ENCODE results near the gene ST3GAL2. TPM values are rescaled to one million over a fixed set of nuclear protein-coding genes. Genes with fewer than 3 reads are reported as not detected.
"Not testable (repeated sequence)": the region's sequence is repeated elsewhere in the genome, so short reads cannot be mapped to it uniquely, and the experiment has no call there.

Gene ST3GAL2
- total RNA-seq, 2 experiments from 2014 or later: 44.6 to 61.0 TPM

GRCh38 chr16:70342016-70342415 is 96.9 kb downstream of the ST3GAL2 start:
- ChIA-PET POLR2A (no interaction called here), CTCF (ENCODE audit: unreplicated experiment) (no interaction called here)
- Histone ChIP-seq H3K9me3 (ENCODE audit: low read length) (no peaks in the 10 kb centered on the region), H3K27ac (ENCODE audit: low read depth, low read length, poor library complexity, severe bottlenecking) (no peak overlapping the region), H3K4me2 (ENCODE audit: low read length) (no peak overlapping the region), H2AFZ (ENCODE audit: low read length) (no peak overlapping the region), H3K9me2 (ENCODE audit: insufficient read depth, low read length) (no peaks in the 10 kb centered on the region), H4K20me1 (ENCODE audit: insufficient read depth, low read length) (no peaks in the 10 kb centered on the region), H3K79me2 (ENCODE audit: insufficient read depth, low read depth, low read length) (peaks cover 13% of the 10 kb centered on the region), H3K4me3 (ENCODE audit: low read depth, low read length, poor library complexity, severe bottlenecking) (no peak overlapping the region), H3K4me1 (ENCODE audit: insufficient read depth, low read length, poor library complexity, severe bottlenecking) (peaks cover 14% of the 10 kb centered on the region), H3K36me3 (ENCODE audit: insufficient read depth, low read length) (no peaks in the 10 kb centered on the region)
- intact Hi-C loops (cut with micrococcal nuclease; ENCODE audit: unreplicated experiment): no loop called here
- TF ChIP-seq EZH2phosphoT487 (IDR thresholded peaks at IDR 0.05; ENCODE audit: borderline replicate concordance, low read depth, low read length) (no peak), CTCF (conservative IDR thresholded peaks at IDR 0.05; ENCODE audit: low read length) (no peak)
- BruUV-seq (replicated peaks): no TSS peak
- no peak for DNase-seq (ENCODE audit: low spot score)

GRCh38 chr16:70341600-70341999 is 97.3 kb downstream of the ST3GAL2 start:
- H3K9me2 ChIP-seq (ENCODE audit: insufficient read depth, low read length): no peaks in the 10 kb centered on the region
- no peak overlapping the region for H2AFZ ChIP-seq (ENCODE audit: low read length)
- no peaks in the 10 kb centered on the region for H3K9me3 ChIP-seq (ENCODE audit: low read length)
- no peak for TF ChIP-seq EZH2phosphoT487 (IDR thresholded peaks at IDR 0.05; ENCODE audit: borderline replicate concordance, low read depth, low read length)
- no peak for TF ChIP-seq CTCF (conservative IDR thresholded peaks at IDR 0.05; ENCODE audit: low read length)
- POLR2A ChIA-PET: no interaction called here
- DNase-seq (ENCODE audit: low spot score): peak; percentile 8
- H3K4me1 ChIP-seq (ENCODE audit: insufficient read depth, low read length, poor library complexity, severe bottlenecking): peaks cover 14% of the 10 kb centered on the region
- peaks cover 10% of the 10 kb centered on the region; the same call in 1 of the 2 replicates for H3K79me2 ChIP-seq (ENCODE audit: insufficient read depth, low read depth, low read length)
- no peak overlapping the region for H3K4me2 ChIP-seq (ENCODE audit: low read length)
- CTCF ChIA-PET (ENCODE audit: unreplicated experiment): no interaction called here
- no peak overlapping the region for H3K27ac ChIP-seq (ENCODE audit: low read depth, low read length, poor library complexity, severe bottlenecking)
- BruUV-seq (replicated peaks): no TSS peak
- intact Hi-C loops (cut with micrococcal nuclease; ENCODE audit: unreplicated experiment): no loop called here
- no peaks in the 10 kb centered on the region for H4K20me1 ChIP-seq (ENCODE audit: insufficient read depth, low read length)
- no peaks in the 10 kb centered on the region for H3K36me3 ChIP-seq (ENCODE audit: insufficient read depth, low read length)
- no peak overlapping the region for H3K4me3 ChIP-seq (ENCODE audit: low read depth, low read length, poor library complexity, severe bottlenecking)

- H4K20me1 ChIP-seq (ENCODE audit: insufficient read depth, low read length): no peaks in the 10 kb centered on the region
- no peak for TF ChIP-seq EZH2phosphoT487 (IDR thresholded peaks at IDR 0.05; ENCODE audit: borderline replicate concordance, low read depth, low read length)
- TF ChIP-seq CTCF (conservative IDR thresholded peaks at IDR 0.05; ENCODE audit: low read length): no peak
- no peak overlapping the region for H3K27ac ChIP-seq (ENCODE audit: low read depth, low read length, poor library complexity, severe bottlenecking)
- POLR2A ChIA-PET: interaction anchor here (1.8 kb wide), 1 partner anchor 9 kb away, joined by 6 read pairs; the partner anchor contains the start of gene DDX19A
- no peak overlapping the region for H3K4me3 ChIP-seq (ENCODE audit: low read depth, low read length, poor library complexity, severe bottlenecking)
- intact Hi-C loops (cut with micrococcal nuclease; ENCODE audit: unreplicated experiment): no loop called here
- no peaks in the 10 kb centered on the region for H3K9me2 ChIP-seq (ENCODE audit: insufficient read depth, low read length)
- CTCF ChIA-PET (ENCODE audit: unreplicated experiment): no interaction called here
- peaks cover 18% of the 10 kb centered on the region for H3K36me3 ChIP-seq (ENCODE audit: insufficient read depth, low read length)
- H2AFZ ChIP-seq (ENCODE audit: low read length): no peak overlapping the region
- no peaks in the 10 kb centered on the region for H3K79me2 ChIP-seq (ENCODE audit: insufficient read depth, low read depth, low read length)
- BruUV-seq (replicated peaks): no TSS peak
- no peak for DNase-seq (ENCODE audit: low spot score)
- H3K9me3 ChIP-seq (ENCODE audit: low read length): no peaks in the 10 kb centered on the region
- H3K4me1 ChIP-seq (ENCODE audit: insufficient read depth, low read length, poor library complexity, severe bottlenecking): peaks cover 6% of the 10 kb centered on the region
- H3K4me2 ChIP-seq (ENCODE audit: low read length): no peak overlapping the region
Measured at GRCh38 chr16:70337814-70338213, 101.1 kb downstream of the ST3GAL2 start.

GRCh38 chr16:70332728-70333127 is 106.2 kb downstream of the ST3GAL2 start:
- H3K4me2 ChIP-seq (ENCODE audit: low read length); H4K20me1 ChIP-seq (ENCODE audit: insufficient read depth, low read length); H2AFZ ChIP-seq (ENCODE audit: low read length); BruUV-seq (replicated peaks); H3K27ac ChIP-seq (ENCODE audit: low read depth, low read length, poor library complexity, severe bottlenecking); H3K9me2 ChIP-seq (ENCODE audit: insufficient read depth, low read length); CTCF ChIA-PET (ENCODE audit: unreplicated experiment); H3K4me3 ChIP-seq (ENCODE audit: low read depth, low read length, poor library complexity, severe bottlenecking); H3K4me1 ChIP-seq (ENCODE audit: insufficient read depth, low read length, poor library complexity, severe bottlenecking); intact Hi-C loops (cut with micrococcal nuclease; ENCODE audit: unreplicated experiment); H3K9me3 ChIP-seq (ENCODE audit: low read length); H3K79me2 ChIP-seq (ENCODE audit: insufficient read depth, low read depth, low read length); DNase-seq (ENCODE audit: low spot score): not testable (repeated sequence)
- H3K36me3 ChIP-seq (ENCODE audit: insufficient read depth, low read length): peaks cover 24% of the 10 kb centered on the region
- POLR2A ChIA-PET: interaction anchor here (0.7 kb wide), 1 partner anchor 229 kb away, joined by 4 read pairs; no protein-coding TSS in a partner anchor

All from OCI-LY7 (cell line).